AG04450 (cell line): ENCODE measurements around the gene ENOX1. TPM values are rescaled to one million over a fixed set of nuclear protein-coding genes. Genes with fewer than 3 reads are reported as not detected.

Experiments
- CTCF ChIA-PET: fragments of 300-600, 350-600 bp; formaldehyde crosslinking; extraction: SDS; loops from one replicate; lab custom pipeline; 2022; ENCODE audit warnings: antibody characterized with exemption, inconsistent platforms; lab: Charles Lee
- POLR2A ChIA-PET: fragments of 350-600 bp; formaldehyde crosslinking; extraction: SDS; loops from one replicate; lab custom pipeline; 2021; ENCODE audit warnings: antibody characterized with exemption, inconsistent platforms; lab: Yijun Ruan, JAX
- DNase-seq: peaks from one replicate; pipeline ENCODE4 v3.0.0-alpha.2; 2011; ENCODE audit warnings: low read depth, low spot score
- H3K27ac ChIP-seq: one replicate; pipeline ENCODE4 v1.5.1; 2012; ENCODE audit warnings: low read depth, low read length, control low read depth
- H3K27me3 ChIP-seq: one replicate; pipeline ENCODE4 v1.6.0; 2012; ENCODE audit warnings: low read length; ENCODE audit not compliant: control insufficient read depth, insufficient read depth
- H3K4me3 ChIP-seq: 2 replicates; pipeline ENCODE4 v1.5.1; 2011; ENCODE audit warnings: mild to moderate bottlenecking, low read depth, low read length, control low read depth
- H3K9me3 ChIP-seq: 2 replicates; pipeline ENCODE4 v1.5.1; 2012; ENCODE audit warnings: low read length; ENCODE audit not compliant: control insufficient read depth, insufficient read depth
- CTCF ChIP-seq: IDR thresholded peaks from 2 replicates; pipeline ENCODE4 v1.5.1; 2011; ENCODE audit warnings: low read depth, low read length, control low read depth, inconsistent platforms
- polyA plus RNA-seq: library from polyadenylated mRNA; depleted of rRNA; stranded (reverse); fragments of >200 nt; gene quantifications from 2 replicates; pipeline ENCODE4 v1.2.3, GENCODE V29; 2011

The ENOX1 gene
- polyA plus RNA-seq, 1 experiment: 3.9 TPM

GRCh38 chr13:43647471-43647870, 139.3 kb downstream of the ENOX1 start:
- Histone ChIP-seq H3K27me3 (no peaks in the 10 kb centered on the region), H3K9me3 (no peaks in the 10 kb centered on the region), H3K4me3 (no peak overlapping the region), H3K27ac (no peak overlapping the region)
- POLR2A ChIA-PET: no interaction called here
- CTCF ChIA-PET: no interaction called here
- no peak for DNase-seq
- no peak for TF ChIP-seq CTCF

- no peak for DNase-seq
- no peaks in the 10 kb centered on the region for H3K27me3 ChIP-seq
- TF ChIP-seq CTCF: no peak
- no peak overlapping the region for H3K4me3 ChIP-seq
- ChIA-PET POLR2A (no interaction called here), CTCF (no interaction called here)
- H3K27ac ChIP-seq: no peak overlapping the region
- no peaks in the 10 kb centered on the region for H3K9me3 ChIP-seq
Observed at GRCh38 chr13:43640476-43640875, 146.3 kb downstream of the ENOX1 start.

- no peak for TF ChIP-seq CTCF
- Histone ChIP-seq H3K27me3 (no peaks in the 10 kb centered on the region), H3K27ac (no peak overlapping the region), H3K4me3 (no peak overlapping the region), H3K9me3 (no peaks in the 10 kb centered on the region)
- ChIA-PET CTCF (no interaction called here), POLR2A (no interaction called here)
- DNase-seq: no peak
Observed at GRCh38 chr13:43631106-43631505, 155.7 kb downstream of the ENOX1 start.

- no peaks in the 10 kb centered on the region for H3K27me3 ChIP-seq
- POLR2A ChIA-PET: no interaction called here
- H3K9me3 ChIP-seq: no peaks in the 10 kb centered on the region
- no peak overlapping the region for H3K4me3 ChIP-seq
- no peak for TF ChIP-seq CTCF
- DNase-seq: no peak
- CTCF ChIA-PET: no interaction called here
- no peak overlapping the region for H3K27ac ChIP-seq
Observed at GRCh38 chr13:43629691-43630480, 156.9 kb downstream of the ENOX1 start.

- Histone ChIP-seq H3K9me3 (no peaks in the 10 kb centered on the region), H3K27ac (no peak overlapping the region), H3K4me3 (no peak overlapping the region), H3K27me3 (no peaks in the 10 kb centered on the region)
- DNase-seq: no peak
- POLR2A ChIA-PET: no interaction called here
- no peak for TF ChIP-seq CTCF
- CTCF ChIA-PET: no interaction called here
Observed at GRCh38 chr13:43626994-43627393, 159.8 kb downstream of the ENOX1 start.
